Measurements from ENCODE around the gene KIF15. TPM values are rescaled to one million over a fixed set of nuclear protein-coding genes. Genes with fewer than 3 reads are reported as not detected.
"Not testable (repeated sequence)": the region's sequence is repeated elsewhere in the genome, so short reads cannot be mapped to it uniquely, and the experiment has no call there.

The KIF15 gene
- total RNA-seq, 1 donor from 2014 or later: 2.2 TPM

- no peak overlapping the region for H3K27ac ChIP-seq
- intact Hi-C loops (cut with DNase I): no loop called here
- TF ChIP-seq POLR2AphosphoS5 (IDR thresholded peaks at IDR 0.05; ENCODE audit: insufficient read depth in 1 of 2, low read depth in 1 of 2): no peak
- no peak for TF ChIP-seq POLR2A (IDR thresholded peaks at IDR 0.05)
- TF ChIP-seq CTCF (IDR thresholded peaks at IDR 0.05): no peak
- H3K36me3 ChIP-seq: no peaks in the 10 kb centered on the region
- H3K27me3 ChIP-seq: no peaks in the 10 kb centered on the region
- no peak overlapping the region for H3K4me3 ChIP-seq
- DNase-seq (ENCODE audit: extremely low spot score in 2 of 2): no peak
- H3K9me3 ChIP-seq: no peaks in the 10 kb centered on the region
- H3K4me1 ChIP-seq: no peaks in the 10 kb centered on the region
Observed at GRCh38 chr3:44802011-44802410, 40.4 kb downstream of the KIF15 start.

DNA sequence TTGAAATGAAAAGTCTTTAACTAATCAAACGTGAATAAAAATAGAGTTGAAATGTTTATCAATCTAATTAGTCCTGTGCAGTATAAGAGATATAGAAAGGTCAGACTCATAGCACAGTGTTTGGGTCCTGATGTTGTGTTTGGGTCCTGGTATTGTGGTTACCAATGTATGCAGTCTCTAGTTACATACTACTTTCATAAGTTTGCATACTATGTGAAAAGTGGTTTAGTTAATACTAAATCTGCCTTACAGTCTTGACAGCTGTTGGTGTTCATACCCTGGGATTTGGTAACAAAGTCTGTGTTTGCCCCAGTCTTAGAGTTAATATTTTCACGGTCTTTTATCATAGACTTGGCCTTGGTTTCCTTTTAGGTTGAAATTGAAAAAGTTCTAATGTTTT lies 41.7 kb downstream of the KIF15 start:
- Histone ChIP-seq H3K36me3 (no peaks in the 10 kb centered on the region), H3K27ac (no peak overlapping the region), H3K9me3 (no peaks in the 10 kb centered on the region), H3K4me3 (no peak overlapping the region), H3K27me3 (no peaks in the 10 kb centered on the region), H3K4me1 (no peaks in the 10 kb centered on the region)
- DNase-seq (ENCODE audit: extremely low spot score in 2 of 2): no peak
- intact Hi-C loops (cut with DNase I): no loop called here
- TF ChIP-seq CTCF (IDR thresholded peaks at IDR 0.05) (no peak), POLR2A (IDR thresholded peaks at IDR 0.05) (no peak), POLR2AphosphoS5 (IDR thresholded peaks at IDR 0.05; ENCODE audit: insufficient read depth in 1 of 2, low read depth in 1 of 2) (no peak)

GRCh38 chr3:44805960-44806359 lies 44.4 kb downstream of the KIF15 start:
- intact Hi-C loops (cut with DNase I): no loop called here
- DNase-seq (ENCODE audit: extremely low spot score in 2 of 2): no peak
- no peaks in the 10 kb centered on the region for H3K27me3 ChIP-seq
- no peak for TF ChIP-seq POLR2A (IDR thresholded peaks at IDR 0.05)
- no peak for TF ChIP-seq POLR2AphosphoS5 (IDR thresholded peaks at IDR 0.05; ENCODE audit: insufficient read depth in 1 of 2, low read depth in 1 of 2)
- no peak for TF ChIP-seq CTCF (IDR thresholded peaks at IDR 0.05)
- H3K9me3 ChIP-seq: no peaks in the 10 kb centered on the region
- H3K4me1 ChIP-seq: no peaks in the 10 kb centered on the region
- H3K4me3 ChIP-seq: no peak overlapping the region
- H3K27ac ChIP-seq: no peak overlapping the region
- no peaks in the 10 kb centered on the region for H3K36me3 ChIP-seq

DNA sequence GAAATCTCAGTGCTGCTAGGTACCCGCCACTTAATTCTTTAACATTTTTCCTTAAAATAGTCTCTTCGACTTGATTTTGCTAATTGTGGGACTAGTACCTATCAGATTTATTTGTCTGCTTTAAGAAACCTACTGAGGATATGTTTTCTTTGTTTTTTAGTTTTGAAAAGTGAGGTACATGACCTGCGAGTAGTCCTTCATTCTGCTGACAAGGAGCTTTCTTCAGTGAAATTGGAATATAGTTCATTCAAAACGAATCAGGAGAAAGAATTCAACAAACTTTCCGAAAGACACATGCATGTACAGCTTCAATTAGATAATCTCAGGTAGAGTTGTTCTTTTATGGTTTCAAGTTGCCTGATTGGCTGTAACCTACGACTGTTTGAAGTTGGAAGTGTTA lies 53.2 kb downstream of the KIF15 start:
- TF ChIP-seq CTCF (IDR thresholded peaks at IDR 0.05) (no peak), POLR2AphosphoS5 (IDR thresholded peaks at IDR 0.05; ENCODE audit: insufficient read depth in 1 of 2, low read depth in 1 of 2) (no peak), POLR2A (IDR thresholded peaks at IDR 0.05) (no peak)
- no peak for DNase-seq (ENCODE audit: extremely low spot score in 2 of 2)
- Histone ChIP-seq H3K4me3 (no peak overlapping the region), H3K36me3 (no peaks in the 10 kb centered on the region), H3K27me3 (no peaks in the 10 kb centered on the region), H3K9me3 (no peaks in the 10 kb centered on the region), H3K27ac (no peak overlapping the region), H3K4me1 (no peaks in the 10 kb centered on the region)
- intact Hi-C loops (cut with DNase I): no loop called here

GRCh38 chr3:44816334-44816733 lies 54.7 kb downstream of the KIF15 start:
- H3K9me3 ChIP-seq; H3K36me3 ChIP-seq; H3K27me3 ChIP-seq; H3K4me1 ChIP-seq; H3K4me3 ChIP-seq; H3K27ac ChIP-seq; DNase-seq (ENCODE audit: extremely low spot score in 2 of 2); intact Hi-C loops (cut with DNase I): not testable (repeated sequence)

DNA sequence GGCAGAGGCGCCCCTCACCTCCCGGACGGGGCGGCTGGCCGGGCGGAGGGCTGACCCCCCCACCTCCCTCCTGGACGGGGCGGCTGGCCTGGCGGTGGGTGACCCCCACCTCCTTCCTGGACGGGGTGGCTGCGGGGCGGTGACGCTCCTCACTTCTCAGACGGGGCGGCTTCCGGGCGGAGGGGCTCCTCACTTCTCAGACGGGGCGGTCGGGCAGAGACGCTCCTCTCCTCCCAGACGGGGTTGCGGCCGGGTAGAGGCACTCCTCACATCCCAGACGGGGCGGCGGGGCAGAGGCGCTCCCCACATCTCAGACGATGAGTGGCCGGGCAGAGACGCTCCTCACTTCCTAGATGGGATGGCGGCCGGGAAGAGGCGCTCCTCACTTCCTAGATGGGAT lies 59.6 kb downstream of the KIF15 start:
- DNase-seq (ENCODE audit: extremely low spot score in 2 of 2); H3K27me3 ChIP-seq; H3K4me3 ChIP-seq; H3K36me3 ChIP-seq; H3K4me1 ChIP-seq; H3K9me3 ChIP-seq; H3K27ac ChIP-seq; intact Hi-C loops (cut with DNase I): not testable (repeated sequence)

Measured in vagina (tissue), 2 donors.